ENCODE measurements around the gene TBXA2R. TPM values are rescaled to one million over a fixed set of nuclear protein-coding genes. Genes with fewer than 3 reads are reported as not detected.

TBXA2R gene
- total RNA-seq, 1 donor from 2014 or later, result 4.7 TPM

- H3K36me3 ChIP-seq, result peaks cover 47% of the 10 kb centered on the region
- ATAC-seq, result no peak
These were observed 30.3 kb upstream of the TBXA2R start for GRCh38 chr19:3636962-3637361.

GRCh38 chr19:3636506-3636905 is 29.8 kb upstream of the TBXA2R start:
- intact Hi-C loops (cut with DNase I), result no loop called here
- no peak overlapping the region for H3K27ac ChIP-seq
- H3K27me3 ChIP-seq, result no peaks in the 10 kb centered on the region
- no peaks in the 10 kb centered on the region for H3K4me1 ChIP-seq
- DNase-seq, result no peak
- H3K4me3 ChIP-seq, result no peak overlapping the region
- no peaks in the 10 kb centered on the region for H3K9me3 ChIP-seq
- peaks cover 47% of the 10 kb centered on the region for H3K36me3 ChIP-seq
- ATAC-seq, result no peak
- no peak for TF ChIP-seq CTCF (IDR thresholded peaks at IDR 0.05)

More at GRCh38 chr19:3636962-3637361, 30.3 kb upstream of the TBXA2R start:
- no peak for DNase-seq
- Histone ChIP-seq H3K4me3 (no peak overlapping the region), H3K27ac (no peak overlapping the region), H3K4me1 (no peaks in the 10 kb centered on the region), H3K9me3 (no peaks in the 10 kb centered on the region), H3K27me3 (no peaks in the 10 kb centered on the region)
- intact Hi-C loops (cut with DNase I), result no loop called here
- TF ChIP-seq CTCF (IDR thresholded peaks at IDR 0.05), result no peak

- no peak for TF ChIP-seq CTCF (IDR thresholded peaks at IDR 0.05)
- Histone ChIP-seq H3K27me3 (no peaks in the 10 kb centered on the region), H3K9me3 (no peaks in the 10 kb centered on the region), H3K27ac (no peak overlapping the region), H3K4me3 (no peak overlapping the region), H3K36me3 (peaks cover 33% of the 10 kb centered on the region), H3K4me1 (no peaks in the 10 kb centered on the region)
- intact Hi-C loops (cut with DNase I), result no loop called here
- DNase-seq, result no peak
- no peak for ATAC-seq
These were observed 27.9 kb upstream of the TBXA2R start for GRCh38 chr19:3634496-3635045.

DNA sequence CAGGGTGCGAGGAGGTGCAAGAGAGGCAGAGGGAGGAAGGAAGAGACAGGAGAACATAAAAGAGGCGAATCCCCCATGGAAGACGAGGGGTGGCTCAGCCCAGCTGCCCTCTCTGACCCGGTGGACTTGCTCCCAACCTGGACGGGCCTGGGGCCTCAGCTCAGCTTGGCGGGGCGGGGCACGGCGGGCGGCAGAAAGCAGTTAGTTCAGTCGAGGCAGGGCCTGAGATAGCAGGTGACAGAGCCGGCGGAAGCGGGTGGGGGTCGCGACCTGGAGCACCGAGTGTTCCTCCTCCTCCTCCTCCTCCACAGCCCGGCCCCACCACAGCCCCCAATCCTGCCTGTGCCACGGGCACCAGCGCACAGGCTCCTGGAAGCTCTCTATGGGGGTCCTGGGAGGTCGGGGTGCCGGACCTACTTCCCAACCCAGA is 26.9 kb upstream of the TBXA2R start:
- ATAC-seq, result no peak
- Histone ChIP-seq H3K4me1 (no peaks in the 10 kb centered on the region), H3K9me3 (no peaks in the 10 kb centered on the region), H3K27me3 (no peaks in the 10 kb centered on the region), H3K36me3 (peaks cover 25% of the 10 kb centered on the region), H3K4me3 (no peak overlapping the region), H3K27ac (no peak overlapping the region)
- no peak for TF ChIP-seq CTCF (IDR thresholded peaks at IDR 0.05)
- intact Hi-C loops (cut with DNase I), result no loop called here
- no peak for DNase-seq

DNA sequence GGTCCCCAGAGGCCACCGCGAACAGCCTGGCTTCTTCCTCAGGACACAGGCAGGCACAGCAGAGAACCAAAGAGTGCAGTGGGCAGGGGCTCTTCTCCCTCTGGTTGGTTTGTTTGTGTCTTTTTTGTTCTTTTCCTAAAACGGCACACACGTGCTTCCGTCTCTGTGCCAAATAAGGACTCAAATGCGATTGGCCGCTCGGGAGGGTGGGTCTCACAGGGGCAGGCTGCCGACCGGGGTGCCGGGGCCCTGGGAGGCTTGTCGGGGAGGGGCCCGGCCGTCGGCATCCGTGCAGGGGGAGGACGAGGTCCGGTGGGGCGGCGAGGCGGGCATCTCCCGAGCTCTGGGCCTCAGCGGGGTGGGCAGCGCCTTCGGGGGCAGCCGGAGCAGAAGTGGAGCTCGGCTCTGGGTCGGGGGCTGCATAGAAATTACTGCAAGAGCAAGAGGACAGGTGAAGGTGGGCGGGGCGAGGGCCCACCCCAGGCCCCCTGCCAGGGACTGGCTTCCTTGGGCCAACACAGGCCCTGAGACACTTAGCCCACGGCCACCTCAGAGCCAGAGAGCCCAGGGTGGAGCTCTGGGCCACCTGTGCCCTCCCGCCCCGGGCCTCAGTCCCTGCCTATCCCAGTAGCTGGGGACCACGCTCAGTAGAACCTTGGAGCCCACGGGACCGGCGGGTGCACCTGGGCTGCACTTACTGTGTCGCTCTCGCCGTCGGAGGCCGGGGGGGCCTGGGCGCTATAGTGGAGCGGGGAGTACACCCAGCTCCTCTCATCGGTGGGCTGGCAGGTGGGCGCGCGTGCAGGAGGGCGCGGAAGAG is 26.3 kb upstream of the TBXA2R start:
- no peaks in the 10 kb centered on the region for H3K9me3 ChIP-seq
- TF ChIP-seq CTCF (IDR thresholded peaks at IDR 0.05), result no peak
- intact Hi-C loops (cut with DNase I), result no loop called here
- H3K4me3 ChIP-seq, result no peak overlapping the region
- no peaks in the 10 kb centered on the region for H3K4me1 ChIP-seq
- no peak for ATAC-seq
- H3K27ac ChIP-seq, result no peak overlapping the region
- no peaks in the 10 kb centered on the region for H3K27me3 ChIP-seq
- DNase-seq, result no peak
- H3K36me3 ChIP-seq, result peaks cover 19% of the 10 kb centered on the region

Measured in upper lobe of right lung (tissue), 1 donor.